ENCODE measurements around the gene ANAPC2.

ANAPC2 gene

GRCh38 chr9:137221095-137221505 is 32.7 kb upstream of the ANAPC2 start:
- Histone ChIP-seq H3K27ac (no peak overlapping the region), H3K4me3 (ENCODE audit: low read depth in 1 of 2, low read length in 1 of 2) (no peak overlapping the region), H3K36me3 (peaks cover 24% of the 10 kb centered on the region), H3K9me3 (no peaks in the 10 kb centered on the region), H3K4me1 (ENCODE audit: control insufficient read depth in 1 of 2, insufficient read depth in 1 of 2, low read depth in 1 of 2, low read length in 1 of 2) (peaks cover 15 to 30% of the 10 kb centered on the region in 2 experiments), H3K27me3 (peaks cover 52% of the 10 kb centered on the region)
- TF ChIP-seq CTCF (IDR thresholded peaks at IDR 0.05) = no peak

- Histone ChIP-seq H3K4me3 (ENCODE audit: low read depth in 1 of 2, low read length in 1 of 2) (no peak overlapping the region), H3K27ac (no peak overlapping the region), H3K4me1 (ENCODE audit: control insufficient read depth in 1 of 2, insufficient read depth in 1 of 2, low read depth in 1 of 2, low read length in 1 of 2) (peaks cover 15 to 30% of the 10 kb centered on the region in 2 experiments), H3K9me3 (no peaks in the 10 kb centered on the region), H3K27me3 (peaks cover 46% of the 10 kb centered on the region), H3K36me3 (peaks cover 30% of the 10 kb centered on the region)
- TF ChIP-seq CTCF (IDR thresholded peaks at IDR 0.05) = no peak
Observed at GRCh38 chr9:137220317-137221094, 32.1 kb upstream of the ANAPC2 start.

- Histone ChIP-seq H3K9me3 (no peaks in the 10 kb centered on the region), H3K4me1 (ENCODE audit: control insufficient read depth in 1 of 2, insufficient read depth in 1 of 2, low read depth in 1 of 2, low read length in 1 of 2) (peaks cover 15 to 30% of the 10 kb centered on the region in 2 experiments), H3K27me3 (peaks cover 40% of the 10 kb centered on the region), H3K27ac (no peak overlapping the region), H3K36me3 (peaks cover 37% of the 10 kb centered on the region), H3K4me3 (ENCODE audit: low read depth in 1 of 2, low read length in 1 of 2) (no peak overlapping the region)
- TF ChIP-seq CTCF (IDR thresholded peaks at IDR 0.05) = no peak
Observed at GRCh38 chr9:137219757-137220316, 31.5 kb upstream of the ANAPC2 start.

GRCh38 chr9:137218754-137219271 is 30.5 kb upstream of the ANAPC2 start:
- H3K27me3 ChIP-seq = peaks cover 33% of the 10 kb centered on the region
- H3K27ac ChIP-seq = no peak overlapping the region
- H3K36me3 ChIP-seq = peaks cover 47% of the 10 kb centered on the region
- no peaks in the 10 kb centered on the region for H3K9me3 ChIP-seq
- H3K4me3 ChIP-seq (ENCODE audit: low read depth in 1 of 2, low read length in 1 of 2) = no peak overlapping the region
- no peak for TF ChIP-seq CTCF (IDR thresholded peaks at IDR 0.05)
- H3K4me1 ChIP-seq (ENCODE audit: control insufficient read depth in 1 of 2, insufficient read depth in 1 of 2, low read depth in 1 of 2, low read length in 1 of 2) = peaks cover 12 to 20% of the 10 kb centered on the region in 2 experiments

- H3K9me3 ChIP-seq = no peaks in the 10 kb centered on the region
- H3K27ac ChIP-seq = no peak overlapping the region
- TF ChIP-seq CTCF (IDR thresholded peaks at IDR 0.05) = no peak
- peaks cover 33% of the 10 kb centered on the region for H3K27me3 ChIP-seq
- H3K4me3 ChIP-seq (ENCODE audit: low read depth in 1 of 2, low read length in 1 of 2) = no peak overlapping the region
- H3K4me1 ChIP-seq (ENCODE audit: control insufficient read depth in 1 of 2, insufficient read depth in 1 of 2, low read depth in 1 of 2, low read length in 1 of 2) = peaks cover 10 to 17% of the 10 kb centered on the region in 2 experiments
- H3K36me3 ChIP-seq = peaks cover 52% of the 10 kb centered on the region
Observed at GRCh38 chr9:137218212-137218753, 29.9 kb upstream of the ANAPC2 start.

Measured in neutrophil (primary cell).